Breast epithelium (tissue), 4 donors: ENCODE results near the gene ATG10. TPM values are rescaled to one million over a fixed set of nuclear protein-coding genes. Genes with fewer than 3 reads are reported as not detected.

Experiments
- DNase-seq, 2 donors: peaks; one replicate each; pipeline ENCODE4 v3.0.0-alpha.2; 2019; ENCODE audit warnings: low spot score in 2 of 2
- H3K27ac ChIP-seq, 2 donors: fragments of 200-600 bp; sonication (generic) in 1 of 2; one replicate each; pipeline ENCODE4 v1.5.1; 2016 to 2019; ENCODE audit warnings: mild to moderate bottlenecking in 1 of 2
- H3K27me3 ChIP-seq, 2 donors: fragments of 200-600 bp; sonication (generic) in 1 of 2; one replicate each; pipeline versions ENCODE4 v1.5.1 to v1.6.0; 2017 to 2019; ENCODE audit warnings: control low read depth in 1 of 2, mild to moderate bottlenecking in 1 of 2
- H3K36me3 ChIP-seq: fragments of 200-600 bp; one replicate; pipeline ENCODE4 v1.5.1; 2019
- H3K4me1 ChIP-seq, 2 donors: fragments of 200-600 bp; sonication (generic); one replicate each; pipeline ENCODE4 v1.5.1; 2016 to 2019; ENCODE audit warnings: control low read depth in 1 of 2
- H3K4me3 ChIP-seq, 3 donors: fragments of 200-600 bp; sonication (generic); 1 replicate in 2 of 3; 2 replicates in 1 of 3; pipeline ENCODE4 v1.5.1; 2016 to 2019; ENCODE audit warnings: mild to moderate bottlenecking in 3 of 3, moderate library complexity in 2 of 3
- H3K9me3 ChIP-seq, 2 donors: fragments of 200-600 bp; sonication (generic) in 1 of 2; one replicate each; pipeline ENCODE4 v1.5.1; 2016 to 2019; ENCODE audit warnings: control low read depth in 1 of 2
- CTCF ChIP-seq, 3 donors: fragments of 450-650 bp; IDR thresholded peaks; one replicate each; pipeline ENCODE4 v1.5.1; 2016 to 2017; ENCODE audit warnings: antibody characterized with exemption in 3 of 3, mild to moderate bottlenecking in 3 of 3, moderate library complexity in 3 of 3
- POLR2A ChIP-seq: fragments of 450-650 bp; IDR thresholded peaks from one replicate; pipeline ENCODE4 v1.6.1; 2016; ENCODE audit warnings: antibody characterized with exemption, mild to moderate bottlenecking, moderate library complexity
- POLR2AphosphoS5 ChIP-seq, 3 donors: sonication (generic); formaldehyde crosslinking; IDR thresholded peaks; one replicate each; pipeline ENCODE4 v1.6.1; 2017; ENCODE audit warnings: antibody characterized with exemption in 3 of 3
- intact Hi-C: fragments of 100-400 bp; cut with DNase I; formaldehyde crosslinking; loops from one replicate; pipeline ENCODE4 v1.15.1; 2023; ENCODE audit warnings: low total_unique reads
- total RNA-seq, 3 donors: library from RNA; depleted of rRNA; stranded (reverse); fragments of >200 nt; gene quantifications; one replicate each; pipeline ENCODE4 v1.1.0, GENCODE V29; 2016

Gene ATG10
- total RNA-seq, 3 donors from 2014 or later, result 5.2 to 9.2 (median 6.6) TPM

GRCh38 chr5:82091617-82092016 lies 119.8 kb downstream of the ATG10 start:
- intact Hi-C loops, result no loop called here
- TF ChIP-seq CTCF (IDR thresholded peaks at IDR 0.05) (no peak), POLR2A (no peak)
- Histone ChIP-seq H3K36me3 (no peaks in the 10 kb centered on the region), H3K4me3 (no peak overlapping the region), H3K4me1 (no peaks in the 10 kb centered on the region), H3K9me3 (peaks cover 0 to 35% of the 10 kb centered on the region in 2 donors), H3K27ac (no peak overlapping the region), H3K27me3 (no peaks in the 10 kb centered on the region)
- DNase-seq, result no peak

GRCh38 chr5:82095536-82095935 lies 123.7 kb downstream of the ATG10 start:
- H3K9me3 ChIP-seq, result peaks cover 0 to 30% of the 10 kb centered on the region in 2 donors
- no peak overlapping the region for H3K27ac ChIP-seq
- H3K27me3 ChIP-seq, result no peaks in the 10 kb centered on the region
- no peak for DNase-seq
- H3K4me1 ChIP-seq, result no peaks in the 10 kb centered on the region
- H3K4me3 ChIP-seq, result no peak overlapping the region
- no peaks in the 10 kb centered on the region for H3K36me3 ChIP-seq
- intact Hi-C loops, result no loop called here
- TF ChIP-seq CTCF (IDR thresholded peaks at IDR 0.05) (no peak), POLR2A (no peak), POLR2AphosphoS5 (IDR thresholded peaks at IDR 0.05) (no peak)

GRCh38 chr5:82096249-82096648 lies 124.4 kb downstream of the ATG10 start:
- DNase-seq, result no peak
- H3K36me3 ChIP-seq, result no peaks in the 10 kb centered on the region
- H3K9me3 ChIP-seq, result peaks cover 0 to 25% of the 10 kb centered on the region in 2 donors
- TF ChIP-seq POLR2AphosphoS5 (IDR thresholded peaks at IDR 0.05) (no peak), CTCF (IDR thresholded peaks at IDR 0.05) (no peak), POLR2A (no peak)
- H3K4me1 ChIP-seq, result no peaks in the 10 kb centered on the region
- H3K4me3 ChIP-seq, result no peak overlapping the region
- intact Hi-C loops, result no loop called here
- H3K27ac ChIP-seq, result no peak overlapping the region
- H3K27me3 ChIP-seq, result no peaks in the 10 kb centered on the region

GRCh38 chr5:82100303-82101077 lies 128.7 kb downstream of the ATG10 start:
- Histone ChIP-seq H3K27me3 (no peaks in the 10 kb centered on the region), H3K4me3 (no peak overlapping the region), H3K27ac (no peak overlapping the region), H3K9me3 (no peaks in the 10 kb centered on the region), H3K36me3 (no peaks in the 10 kb centered on the region), H3K4me1 (no peaks in the 10 kb centered on the region)
- TF ChIP-seq CTCF (IDR thresholded peaks at IDR 0.05), result no peak
- TF ChIP-seq POLR2A, result no peak
- no peak for TF ChIP-seq POLR2AphosphoS5 (IDR thresholded peaks at IDR 0.05)
- intact Hi-C loops, result no loop called here
- DNase-seq, result no peak

GRCh38 chr5:82104872-82105271 lies 133.0 kb downstream of the ATG10 start:
- Histone ChIP-seq H3K36me3 (no peaks in the 10 kb centered on the region), H3K27ac (no peak overlapping the region), H3K4me1 (no peaks in the 10 kb centered on the region), H3K27me3 (no peaks in the 10 kb centered on the region), H3K4me3 (no peak overlapping the region), H3K9me3 (no peaks in the 10 kb centered on the region)
- intact Hi-C loops, result no loop called here
- TF ChIP-seq POLR2A (no peak), POLR2AphosphoS5 (IDR thresholded peaks at IDR 0.05) (no peak), CTCF (IDR thresholded peaks at IDR 0.05) (no peak)
- DNase-seq, result no peak
